T-helper 2 cell (primary cell): ENCODE measurements around the gene RBM42.
A peak's percentile ranks its signal among the peaks of the same experiment; 100 is the strongest.
"Not testable (repeated sequence)": the region's sequence is repeated elsewhere in the genome, so short reads cannot be mapped to it uniquely, and the experiment has no call there.

Source experiments
- DNase-seq, 5 experiments: peaks; one replicate each; pipeline versions ENCODE4 v3.0.0 to v3.0.0-alpha.2; 2012 to 2022

Gene RBM42

GRCh38 chr19:35650581-35650980 is 21.7 kb downstream of the RBM42 start:
- DNase-seq, result no peak

- not testable (repeated sequence) for DNase-seq
Measured at GRCh38 chr19:35654828-35655227, 26.0 kb downstream of the RBM42 start.

DNA sequence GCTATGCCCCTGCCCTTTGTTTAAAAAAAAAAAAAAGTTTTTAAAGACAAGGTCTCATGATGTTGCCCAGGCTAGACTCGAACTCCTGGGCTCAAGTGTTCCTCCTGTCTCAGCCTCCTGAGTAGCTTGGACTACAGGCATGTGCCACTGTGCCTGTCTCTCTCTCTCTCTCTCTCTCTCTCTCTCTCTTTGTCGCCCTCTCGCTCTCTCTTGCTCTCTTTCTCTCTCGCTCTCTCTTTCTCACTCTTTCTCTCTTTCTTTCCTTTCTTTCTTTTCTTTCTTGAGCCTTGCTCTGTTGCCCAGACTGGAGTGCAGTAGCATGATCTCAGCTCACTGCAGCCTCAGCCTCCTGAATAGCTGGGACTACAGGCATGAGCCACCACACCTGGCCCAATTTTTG is 26.8 kb downstream of the RBM42 start:
- no peak for DNase-seq

DNA sequence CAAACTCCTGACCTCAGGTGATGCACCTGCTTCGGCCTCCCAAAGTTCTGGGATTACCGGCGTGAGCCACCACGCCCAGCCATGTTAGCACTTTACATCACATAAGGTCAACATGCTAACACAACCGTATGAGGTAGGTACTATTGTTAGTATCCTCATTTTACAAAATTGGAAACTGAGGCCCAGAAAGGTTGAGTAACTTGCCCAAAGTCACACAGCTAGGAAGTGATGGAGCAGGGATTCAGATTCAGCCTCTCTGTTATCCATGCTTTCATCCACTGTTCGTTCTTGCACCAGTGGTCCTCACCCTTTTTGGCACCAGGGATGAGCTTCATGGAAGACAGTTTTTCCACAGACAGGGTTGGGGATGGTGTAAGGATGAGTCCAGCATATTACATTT is 27.9 kb downstream of the RBM42 start:
- DNase-seq, result no peak

DNA sequence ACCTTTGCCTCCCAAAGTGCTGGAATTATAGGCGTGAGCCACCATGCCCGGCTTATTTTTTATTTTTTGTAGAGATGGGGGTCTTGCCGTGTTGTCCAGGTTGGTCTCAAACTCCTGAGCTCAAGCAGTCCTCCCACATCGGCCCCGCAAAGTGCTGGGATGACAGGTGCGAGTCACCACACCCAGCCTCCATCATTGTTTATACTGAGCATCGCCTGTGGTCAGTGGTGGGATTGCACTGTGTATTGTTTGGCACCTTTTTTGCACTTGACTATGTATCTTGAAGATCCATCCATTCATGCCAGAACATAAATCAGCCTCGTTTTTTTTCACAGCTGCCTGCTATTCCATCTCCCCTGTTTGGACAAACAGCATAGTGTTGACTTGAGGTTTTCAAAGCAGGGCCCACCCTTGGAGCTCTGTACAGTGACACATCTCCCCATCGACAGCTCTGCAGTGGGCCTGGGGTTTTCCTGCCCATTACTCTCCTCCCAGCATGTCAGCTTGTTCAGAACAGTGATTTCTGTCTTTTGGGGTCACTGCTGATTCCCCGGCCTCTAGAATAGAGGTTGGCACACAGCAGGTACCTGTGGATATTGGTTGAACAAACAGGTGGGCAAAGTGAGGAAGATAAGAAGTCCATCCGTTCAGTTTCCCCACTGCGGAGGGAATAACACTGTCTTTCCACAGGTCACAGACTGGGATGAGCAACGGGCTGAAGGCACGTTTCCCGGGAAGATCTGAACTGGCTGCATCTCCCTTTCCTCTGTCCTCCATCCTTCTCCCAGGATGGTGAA is 29.3 kb downstream of the RBM42 start:
- no peak for DNase-seq

DNA sequence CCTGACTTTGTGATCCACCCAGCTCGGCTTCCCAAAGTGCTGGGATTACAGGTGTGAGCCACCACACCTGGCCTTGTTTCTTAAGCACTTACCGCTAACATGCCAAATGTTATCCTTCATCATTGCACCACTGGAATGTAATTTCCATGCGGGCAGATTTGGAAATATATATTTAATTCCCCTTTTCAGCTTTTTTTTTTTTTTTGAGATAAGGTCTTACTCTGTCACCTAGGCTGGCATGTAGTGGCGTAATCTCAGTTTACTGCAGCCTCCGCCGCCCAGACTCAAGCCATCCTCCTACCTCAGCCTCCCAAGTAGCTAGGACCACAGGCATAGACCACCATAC is 33.1 kb downstream of the RBM42 start:
- DNase-seq, result no peak

DNA sequence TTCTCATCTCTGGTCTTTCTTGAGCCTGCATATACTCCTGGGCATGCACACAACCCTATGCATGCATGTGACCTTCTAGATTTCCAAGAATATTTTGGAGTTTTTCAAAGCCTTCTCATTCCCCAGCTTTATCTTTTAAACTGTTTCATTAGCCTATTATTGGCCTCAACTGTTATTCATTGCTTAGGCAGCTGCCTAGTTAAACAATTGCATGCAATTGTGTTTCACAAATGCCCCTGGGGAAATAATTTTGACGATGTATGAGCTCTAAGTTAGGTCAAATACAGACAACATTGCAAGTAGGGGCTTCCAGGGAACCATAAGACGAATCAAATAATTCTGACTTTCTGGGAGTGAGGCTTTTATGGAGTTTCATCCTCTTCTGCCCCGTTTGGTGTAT is 35.1 kb downstream of the RBM42 start:
- no peak for DNase-seq

DNA sequence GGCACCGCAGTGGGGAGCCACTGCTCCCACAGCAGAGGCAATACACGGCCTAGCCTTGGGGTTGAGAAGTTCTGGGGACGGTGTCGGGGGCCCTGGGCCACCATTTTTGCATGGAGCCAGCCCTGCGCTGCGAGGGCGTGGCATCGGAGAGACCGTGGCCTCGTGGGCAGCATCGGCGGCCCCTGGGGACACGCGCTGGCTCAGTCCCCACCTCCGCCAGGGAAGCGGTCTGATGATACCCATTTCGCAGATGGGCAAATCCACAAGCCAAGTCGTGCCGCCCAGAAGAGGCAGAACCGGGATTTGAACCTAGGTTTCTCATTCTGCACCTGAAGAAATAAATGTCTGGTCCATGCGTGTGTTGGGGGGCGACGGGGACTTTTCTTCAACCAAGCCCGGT is 36.3 kb downstream of the RBM42 start:
- DNase-seq, result no peak

GRCh38 chr19:35665604-35666003 is 36.8 kb downstream of the RBM42 start:
- no peak for DNase-seq

- no peak for DNase-seq
Measured at GRCh38 chr19:35666251-35666913, 37.5 kb downstream of the RBM42 start, which contains the start of gene UPK1A. TSS of gene UPK1A (plus strand) at chr19:35666517. CDS start at chr19:35666813, 296 bp downstream.

DNA sequence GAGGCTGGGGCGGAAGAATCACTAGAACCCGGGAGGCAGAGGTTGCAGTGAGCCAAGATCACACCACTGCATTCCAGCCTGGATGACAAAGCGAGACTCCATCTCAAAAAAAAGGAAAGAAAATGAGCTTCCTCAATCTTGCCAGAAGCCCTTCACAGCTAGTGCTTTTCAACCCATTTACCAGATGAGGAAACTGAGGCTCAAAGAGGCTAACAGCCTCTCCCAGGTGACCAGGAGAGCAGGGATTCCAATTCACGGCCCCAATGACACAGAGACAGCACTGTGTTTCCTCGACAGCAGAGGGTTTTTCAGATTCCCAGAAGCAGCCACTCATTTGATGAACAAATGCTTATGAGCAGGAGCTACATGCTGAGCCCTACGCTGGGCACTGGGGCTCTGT is 40.7 kb downstream of the RBM42 start:
- DNase-seq, result no peak

- no peak for DNase-seq
Measured at GRCh38 chr19:35669974-35670373, 41.1 kb downstream of the RBM42 start.

GRCh38 chr19:35670686-35671085 is 41.9 kb downstream of the RBM42 start:
- DNase-seq, result no peak

- DNase-seq, result no peak
Measured at GRCh38 chr19:35671818-35672217, 43.0 kb downstream of the RBM42 start.

GRCh38 chr19:35673121-35673804 is 44.4 kb downstream of the RBM42 start:
- DNase-seq, result peak in 3 of 5 experiments; percentile 11 to 84 (median 40)

- DNase-seq, result no peak
Measured at GRCh38 chr19:35675589-35676140, 46.8 kb downstream of the RBM42 start.
